Naive B cell (primary cell): Measurements from ENCODE around the gene ADAMTS3. TPM values are rescaled to one million over a fixed set of nuclear protein-coding genes. Genes with fewer than 3 reads are reported as not detected.

Experiments
- ATAC-seq, 2 donors: fragments of 150-1000 bp; cut with Tn5 transposase; 2 replicates each; pipeline ENCODE4 v1.10.0; 2021; ENCODE audit warnings: low read depth in 2 of 2, mild to moderate bottlenecking in 2 of 2, moderate library complexity in 2 of 2
- DNase-seq: peaks from one replicate; pipeline ENCODE4 v3.0.0; 2022
- H3K27ac Mint-ChIP-seq, 6 donors: one replicate each; pipeline ENCODE4 v1.8.0; 2020 to 2022; ENCODE audit warnings: mild to moderate bottlenecking in 6 of 6, mixed read lengths in 6 of 6, moderate library complexity in 5 of 6, inconsistent platforms in 2 of 6
- H3K27me3 Mint-ChIP-seq, 3 donors: one replicate each; pipeline ENCODE4 v1.8.0; 2021 to 2022; ENCODE audit warnings: mixed read lengths in 3 of 3, mild to moderate bottlenecking in 1 of 3
- H3K36me3 Mint-ChIP-seq, 2 donors: one replicate each; pipeline ENCODE4 v1.8.0; 2020 to 2022; ENCODE audit warnings: mixed read lengths in 2 of 2, inconsistent platforms in 1 of 2, mild to moderate bottlenecking in 1 of 2
- H3K4me1 Mint-ChIP-seq, 3 donors: one replicate each; pipeline ENCODE4 v1.8.0; 2020 to 2022; ENCODE audit warnings: mixed read lengths in 3 of 3, inconsistent platforms in 1 of 3, mild to moderate bottlenecking in 1 of 3, moderate library complexity in 1 of 3
- H3K4me3 Mint-ChIP-seq, 8 donors: one replicate each; pipeline ENCODE4 v1.8.0; 2020 to 2022; ENCODE audit warnings: mild to moderate bottlenecking in 8 of 8, mixed read lengths in 8 of 8, moderate library complexity in 8 of 8, inconsistent platforms in 2 of 8
- H3K9me3 Mint-ChIP-seq, 7 donors: one replicate each; pipeline ENCODE4 v1.8.0; 2020 to 2022; ENCODE audit warnings: mixed read lengths in 7 of 7, mild to moderate bottlenecking in 5 of 7, inconsistent platforms in 2 of 7, moderate library complexity in 1 of 7
- polyA plus RNA-seq, 6 donors: library from polyadenylated mRNA; unstranded; fragments of 300-500 nt; fragmentation: Illumina TruSeq; gene quantifications; one replicate each; pipeline ENCODE4 v1.2.3, GENCODE V29; 2021; ENCODE audit warnings: low read depth in 6 of 6

ADAMTS3 gene
- polyA plus RNA-seq, 6 donors from 2014 or later = not detected

- no peaks in the 10 kb centered on the region for H3K4me1 Mint-ChIP-seq
- H3K27me3 Mint-ChIP-seq = peaks cover 12 to 37% (median 17%) of the 10 kb centered on the region in 3 donors
- no peak overlapping the region for H3K27ac Mint-ChIP-seq
- H3K9me3 Mint-ChIP-seq = no peaks in the 10 kb centered on the region
- no peak overlapping the region for H3K4me3 Mint-ChIP-seq
- no peaks in the 10 kb centered on the region for H3K36me3 Mint-ChIP-seq
- ATAC-seq (no peak), DNase-seq (no peak)
Measured at GRCh38 chr4:72290737-72291136, 278.3 kb downstream of the ADAMTS3 start.

GRCh38 chr4:72286910-72287309 lies 282.1 kb downstream of the ADAMTS3 start:
- Mint-ChIP-seq H3K27ac (no peak overlapping the region), H3K36me3 (no peaks in the 10 kb centered on the region), H3K9me3 (no peaks in the 10 kb centered on the region), H3K27me3 (peaks cover 0 to 16% (median 8%) of the 10 kb centered on the region in 3 donors), H3K4me1 (no peaks in the 10 kb centered on the region), H3K4me3 (no peak overlapping the region)
- DNase-seq (no peak), ATAC-seq (no peak)

GRCh38 chr4:72286185-72286584 lies 282.8 kb downstream of the ADAMTS3 start:
- Mint-ChIP-seq H3K4me3 (no peak overlapping the region), H3K27ac (no peak overlapping the region), H3K27me3 (peaks cover 0 to 16% (median 8%) of the 10 kb centered on the region in 3 donors), H3K4me1 (no peaks in the 10 kb centered on the region), H3K36me3 (no peaks in the 10 kb centered on the region), H3K9me3 (no peaks in the 10 kb centered on the region)
- no peak for ATAC-seq
- no peak for DNase-seq

GRCh38 chr4:72283357-72283756 lies 285.7 kb downstream of the ADAMTS3 start:
- no peak overlapping the region for H3K4me3 Mint-ChIP-seq
- H3K27me3 Mint-ChIP-seq = peaks cover 0 to 16% (median 4%) of the 10 kb centered on the region in 3 donors
- no peak for DNase-seq
- H3K9me3 Mint-ChIP-seq = no peaks in the 10 kb centered on the region
- H3K4me1 Mint-ChIP-seq = no peaks in the 10 kb centered on the region
- ATAC-seq = no peak
- H3K27ac Mint-ChIP-seq = no peak overlapping the region
- no peaks in the 10 kb centered on the region for H3K36me3 Mint-ChIP-seq

- Mint-ChIP-seq H3K36me3 (no peaks in the 10 kb centered on the region), H3K9me3 (no peaks in the 10 kb centered on the region), H3K27ac (no peak overlapping the region), H3K4me1 (no peaks in the 10 kb centered on the region), H3K4me3 (no peak overlapping the region), H3K27me3 (peaks cover 0 to 7% (median 4%) of the 10 kb centered on the region in 3 donors)
- DNase-seq (no peak), ATAC-seq (no peak)
Measured at GRCh38 chr4:72280252-72280651, 288.8 kb downstream of the ADAMTS3 start.

GRCh38 chr4:72275381-72275780 lies 293.6 kb downstream of the ADAMTS3 start:
- H3K9me3 Mint-ChIP-seq = peaks cover 2 to 9% (median 6%) of the 10 kb centered on the region in 7 donors
- H3K4me3 Mint-ChIP-seq = no peak overlapping the region
- DNase-seq (no peak), ATAC-seq (no peak)
- H3K36me3 Mint-ChIP-seq = no peaks in the 10 kb centered on the region
- H3K4me1 Mint-ChIP-seq = no peaks in the 10 kb centered on the region
- peaks cover 0 to 7% (median 3%) of the 10 kb centered on the region in 3 donors for H3K27me3 Mint-ChIP-seq
- no peak overlapping the region for H3K27ac Mint-ChIP-seq

GRCh38 chr4:72274251-72274650 lies 294.8 kb downstream of the ADAMTS3 start:
- H3K27me3 Mint-ChIP-seq = peaks cover 0 to 7% (median 4%) of the 10 kb centered on the region in 3 donors
- H3K4me3 Mint-ChIP-seq = no peak overlapping the region
- peaks cover 2 to 13% (median 7%) of the 10 kb centered on the region in 7 donors for H3K9me3 Mint-ChIP-seq
- DNase-seq = no peak
- no peaks in the 10 kb centered on the region for H3K4me1 Mint-ChIP-seq
- no peaks in the 10 kb centered on the region for H3K36me3 Mint-ChIP-seq
- H3K27ac Mint-ChIP-seq = no peak overlapping the region
- no peak for ATAC-seq

GRCh38 chr4:72255269-72255668 lies 313.8 kb downstream of the ADAMTS3 start:
- no peak for ATAC-seq
- H3K27me3 Mint-ChIP-seq = peaks cover 0 to 4% (median 0%) of the 10 kb centered on the region in 3 donors
- no peaks in the 10 kb centered on the region for H3K36me3 Mint-ChIP-seq

GRCh38 chr4:72243641-72244040 lies 325.4 kb downstream of the ADAMTS3 start:
- DNase-seq (no peak), ATAC-seq (no peak)
- no peaks in the 10 kb centered on the region for H3K9me3 Mint-ChIP-seq
- peaks cover 0 to 3% (median 0%) of the 10 kb centered on the region in 3 donors for H3K27me3 Mint-ChIP-seq
- H3K27ac Mint-ChIP-seq = no peak overlapping the region
- no peaks in the 10 kb centered on the region for H3K36me3 Mint-ChIP-seq
- H3K4me1 Mint-ChIP-seq = no peaks in the 10 kb centered on the region
- H3K4me3 Mint-ChIP-seq = no peak overlapping the region

More at GRCh38 chr4:72255269-72255668, 313.8 kb downstream of the ADAMTS3 start:
- Mint-ChIP-seq H3K4me1 (no peaks in the 10 kb centered on the region), H3K4me3 (no peak overlapping the region), H3K9me3 (peaks cover 0 to 26% (median 12%) of the 10 kb centered on the region in 7 donors), H3K27ac (no peak overlapping the region)
- no peak for DNase-seq

- DNase-seq (no peak), ATAC-seq (no peak)
- Mint-ChIP-seq H3K9me3 (peaks cover 0 to 7% (median 4%) of the 10 kb centered on the region in 7 donors), H3K27ac (no peak overlapping the region), H3K4me3 (no peak overlapping the region), H3K36me3 (no peaks in the 10 kb centered on the region), H3K27me3 (peaks cover 0 to 3% (median 0%) of the 10 kb centered on the region in 3 donors), H3K4me1 (no peaks in the 10 kb centered on the region)
Measured at GRCh38 chr4:72239487-72240116, 329.4 kb downstream of the ADAMTS3 start.
